PC-9 (cell line): ENCODE data around the gene MGST1. TPM values are rescaled to one million over a fixed set of nuclear protein-coding genes. Genes with fewer than 3 reads are reported as not detected.

Experiments used
- Bru-seq: library from RNA; stranded (reverse); fragments of 400-500 nt; gene quantifications from one replicate; lab custom pipeline; 2021; lab: Mats Ljungman, UMichigan
- BruChase-seq, 2 experiments: library from RNA; stranded (reverse); fragments of 400-500 nt; gene quantifications; one replicate each; lab custom pipeline; 2021; lab: Mats Ljungman, UMichigan
- BruUV-seq: library from RNA; stranded (reverse); fragments of 400-500 nt; replicated peaks from 2 replicates; lab custom pipeline; 2021; lab: Mats Ljungman, UMichigan
- CTCF ChIA-PET: fragments of 300-600 bp; sonication (Branson Sonifier 250); formaldehyde crosslinking; loops from one replicate; lab custom pipeline; 2022; ENCODE audit warnings: antibody characterized with exemption; lab: Charles Lee
- POLR2A ChIA-PET: fragments of 300-600 bp; sonication (Branson Sonifier 250); formaldehyde crosslinking; loops from one replicate; lab custom pipeline; 2022; ENCODE audit warnings: antibody characterized with exemption; ENCODE audit not compliant: unreplicated experiment; lab: Charles Lee
- DNase-seq, 2 experiments: peaks; one replicate each; pipeline versions ENCODE4 v3.0.0 to v3.0.0-alpha.2; 2015 to 2022; ENCODE audit warnings: mixed read lengths in 1 of 2
- H2AFZ ChIP-seq: fragments of 200-600 bp; sonication (generic); 2 replicates; pipeline ENCODE4 v1.8.1; 2017; ENCODE audit warnings: antibody characterized with exemption
- H3F3A ChIP-seq: fragments of 200-600 bp; sonication (generic); 2 replicates; pipeline ENCODE4 v1.8.1; 2017; ENCODE audit warnings: antibody characterized with exemption, mild to moderate bottlenecking, low read depth; ENCODE audit not compliant: insufficient read depth
- H3K27ac ChIP-seq: fragments of 200-600 bp; sonication (generic); 2 replicates; pipeline ENCODE4 v1.6.1; 2016; ENCODE audit warnings: mixed run types
- H3K27me3 ChIP-seq: fragments of 200-600 bp; sonication (generic); 2 replicates; pipeline ENCODE4 v1.6.1; 2016; ENCODE audit warnings: low read depth, mixed run types; ENCODE audit not compliant: insufficient read depth
- H3K36me3 ChIP-seq: fragments of 200-600 bp; sonication (generic); 2 replicates; pipeline ENCODE4 v1.6.1; 2016; ENCODE audit warnings: low read depth, mixed run types
- H3K4me1 ChIP-seq: fragments of 200-600 bp; sonication (generic); replicated peaks from 2 replicates; pipeline ENCODE4 v1.6.1; 2016; ENCODE audit warnings: mixed run types; ENCODE audit not compliant: insufficient read depth
- H3K4me2 ChIP-seq: fragments of 200-600 bp; sonication (generic); 2 replicates; pipeline ENCODE4 v1.6.1; 2017; ENCODE audit warnings: mixed run types
- H3K4me3 ChIP-seq: fragments of 200-600 bp; sonication (generic); 2 replicates; pipeline ENCODE4 v1.6.1; 2016; ENCODE audit warnings: mixed run types
- H3K79me2 ChIP-seq: fragments of 200-600 bp; sonication (generic); 2 replicates; pipeline ENCODE4 v1.6.1; 2017; ENCODE audit warnings: low read depth, mixed run types
- H3K9me2 ChIP-seq: fragments of 200-600 bp; sonication (generic); 2 replicates; pipeline ENCODE4 v1.8.1; 2017; ENCODE audit warnings: mild to moderate bottlenecking; ENCODE audit not compliant: insufficient read depth
- H3K9me3 ChIP-seq: fragments of 200-600 bp; sonication (generic); 2 replicates; pipeline ENCODE4 v1.8.1; 2016; ENCODE audit warnings: low read depth; ENCODE audit not compliant: insufficient read depth
- H4K20me1 ChIP-seq: fragments of 200-600 bp; sonication (generic); 2 replicates; pipeline ENCODE4 v1.8.1; 2017; ENCODE audit not compliant: insufficient read depth
- EZH2 ChIP-seq: fragments of 200-600 bp; sonication (generic); IDR thresholded peaks from 2 replicates; pipeline ENCODE4 v1.8.0; 2017; ENCODE audit warnings: antibody characterized with exemption, low read depth
- intact Hi-C: fragments of 100-400 bp; cut with micrococcal nuclease; formaldehyde crosslinking; loops from one replicate; pipeline ENCODE4 v1.10.0; 2022; ENCODE audit not compliant: unreplicated experiment
- long read RNA-seq: library from polyadenylated mRNA; stranded (forward); transcript quantifications from one replicate; pipeline ENCODE4 v2.0.0, GENCODE V29; 2022
- total RNA-seq: library from RNA; stranded (reverse); gene quantifications from 2 replicates; pipeline ENCODE4 v1.2.3, GENCODE V29; 2021
- TF ChIP-seq, protein P1 (sequence below): fragments of 200-600 bp; sonication (generic); conservative IDR thresholded peaks from 2 replicates; pipeline ENCODE4 v1.6.1; 2017; ENCODE audit warnings: mixed run types, antibody characterized with exemption, mild to moderate bottlenecking, moderate library complexity

MGST1 gene
- total RNA-seq (750 and 766 TPM in 2 replicates), Bru-seq, nascent RNA (percentile 99 among the genes with signal in this experiment), BruChase-seq, experiment 1, labeled RNA remaining after a 2-hour chase (percentile 98 among the genes with signal in this experiment), BruChase-seq, experiment 2, labeled RNA remaining after a 6-hour chase (percentile 97 among the genes with signal in this experiment)
- long read RNA-seq, transcript MGST1-204 (4 exons, 979 nt) = minor isoform, 6 of 1,260 reads
- long read RNA-seq, transcript MGST1-205 (4 exons, 914 nt) = major isoform, 1,128 of 1,260 reads
- long read RNA-seq, transcript MGST1-218 (4 exons, 406 nt) = minor isoform, 6 of 1,260 reads
- long read RNA-seq, transcript MGST1-219 (1 exons, 1,842 nt) = minor isoform, 16 of 1,260 reads
- long read RNA-seq, partial matches to known transcripts = 33 of 1,260 reads
- long read RNA-seq, other reads (novel, unspliced or antisense) = 68 of 1,260 reads

- H3F3A ChIP-seq = peaks cover 43% of the 10 kb centered on the region
- peak within 1 kb of the TSS; percentile 97 for H3K4me2 ChIP-seq
- peaks cover 62% of the 10 kb centered on the region for H3K79me2 ChIP-seq
- peaks cover 10% of the 10 kb centered on the region; the same call in 1 of the 2 replicates for H4K20me1 ChIP-seq
- BruUV-seq = TSS peak; percentile 44
- H3K4me3 ChIP-seq = peak within 1 kb of the TSS; percentile 87
- CTCF ChIA-PET = no interaction called here
- H3K9me3 ChIP-seq = no peaks in the 10 kb centered on the region
- H3K27ac ChIP-seq = peak within 1 kb of the TSS; percentile 96
- no peaks in the 10 kb centered on the region for H3K9me2 ChIP-seq
- DNase-seq = peak; percentile 81 to 95
- POLR2A ChIA-PET = interaction anchor here (0.6 kb wide), 1 partner anchor 24 kb away, joined by 4 read pairs; no protein-coding TSS in a partner anchor
- intact Hi-C loops = loop anchor here (1.0 to 5.0 kb wide), 4 partner anchors 15 to 391 kb away; no protein-coding TSS in a partner anchor
- TF ChIP-seq, protein P1, sequence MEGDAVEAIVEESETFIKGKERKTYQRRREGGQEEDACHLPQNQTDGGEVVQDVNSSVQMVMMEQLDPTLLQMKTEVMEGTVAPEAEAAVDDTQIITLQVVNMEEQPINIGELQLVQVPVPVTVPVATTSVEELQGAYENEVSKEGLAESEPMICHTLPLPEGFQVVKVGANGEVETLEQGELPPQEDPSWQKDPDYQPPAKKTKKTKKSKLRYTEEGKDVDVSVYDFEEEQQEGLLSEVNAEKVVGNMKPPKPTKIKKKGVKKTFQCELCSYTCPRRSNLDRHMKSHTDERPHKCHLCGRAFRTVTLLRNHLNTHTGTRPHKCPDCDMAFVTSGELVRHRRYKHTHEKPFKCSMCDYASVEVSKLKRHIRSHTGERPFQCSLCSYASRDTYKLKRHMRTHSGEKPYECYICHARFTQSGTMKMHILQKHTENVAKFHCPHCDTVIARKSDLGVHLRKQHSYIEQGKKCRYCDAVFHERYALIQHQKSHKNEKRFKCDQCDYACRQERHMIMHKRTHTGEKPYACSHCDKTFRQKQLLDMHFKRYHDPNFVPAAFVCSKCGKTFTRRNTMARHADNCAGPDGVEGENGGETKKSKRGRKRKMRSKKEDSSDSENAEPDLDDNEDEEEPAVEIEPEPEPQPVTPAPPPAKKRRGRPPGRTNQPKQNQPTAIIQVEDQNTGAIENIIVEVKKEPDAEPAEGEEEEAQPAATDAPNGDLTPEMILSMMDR = no peak
- TF ChIP-seq EZH2 = no peak
- peaks cover 15% of the 10 kb centered on the region for H3K36me3 ChIP-seq
- no peaks in the 10 kb centered on the region for H3K27me3 ChIP-seq
- H2AFZ ChIP-seq = peak within 1 kb of the TSS; percentile 85
- H3K4me1 ChIP-seq = peaks cover 35% of the 10 kb centered on the region
Measured at GRCh38 chr12:16347391-16348298, at the start of gene MGST1. Gene MGST1, plus strand, starts transcription at chr12:16347645. Its CDS starts 6,608 bp downstream, at chr12:16354253.

- POLR2A ChIA-PET = no interaction called here
- DNase-seq = no peak
Measured at GRCh38 chr12:16299403-16299802, 48.0 kb upstream of the MGST1 start.

More at GRCh38 chr12:16299403-16299802, 48.0 kb upstream of the MGST1 start:
- TF ChIP-seq EZH2 = no peak
- TF ChIP-seq, protein P1 = no peak
- Histone ChIP-seq H3K36me3 (no peaks in the 10 kb centered on the region), H3K79me2 (no peaks in the 10 kb centered on the region), H3K27ac (no peak overlapping the region), H3K4me1 (no peaks in the 10 kb centered on the region), H3F3A (no peaks in the 10 kb centered on the region), H3K9me3 (no peaks in the 10 kb centered on the region), H4K20me1 (no peaks in the 10 kb centered on the region), H3K4me3 (no peak overlapping the region), H3K4me2 (no peak overlapping the region), H3K9me2 (no peaks in the 10 kb centered on the region), H3K27me3 (no peaks in the 10 kb centered on the region), H2AFZ (no peak overlapping the region)
- no TSS peak for BruUV-seq
- intact Hi-C loops = no loop called here
- CTCF ChIA-PET = no interaction called here
